ENCODE data around the gene PTP4A1. TPM values are rescaled to one million over a fixed set of nuclear protein-coding genes. Genes with fewer than 3 reads are reported as not detected.

Gene PTP4A1
- total RNA-seq, 4 donors from 2014 or later, result 24.9 to 47.9 (median 32.5) TPM

DNA sequence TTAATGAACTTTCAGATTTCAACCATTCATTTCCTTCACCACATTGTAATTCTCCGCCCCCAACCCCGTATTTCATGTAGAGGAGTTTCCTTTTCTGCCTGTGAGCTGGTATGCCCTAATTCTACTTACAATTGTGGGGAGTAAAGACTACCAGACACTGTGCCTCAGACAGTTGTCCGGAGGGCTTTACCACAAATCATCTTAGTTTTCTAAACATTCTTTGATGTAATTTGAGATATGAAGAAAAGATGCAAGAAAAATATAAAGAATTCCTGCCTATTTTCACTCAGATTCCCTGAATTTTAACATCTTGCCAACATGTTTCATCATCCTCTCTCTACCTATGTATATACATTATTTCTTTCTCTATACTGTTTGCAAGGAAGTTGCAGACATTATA is 28.3 kb upstream of the PTP4A1 start:
- TF ChIP-seq, protein P1, sequence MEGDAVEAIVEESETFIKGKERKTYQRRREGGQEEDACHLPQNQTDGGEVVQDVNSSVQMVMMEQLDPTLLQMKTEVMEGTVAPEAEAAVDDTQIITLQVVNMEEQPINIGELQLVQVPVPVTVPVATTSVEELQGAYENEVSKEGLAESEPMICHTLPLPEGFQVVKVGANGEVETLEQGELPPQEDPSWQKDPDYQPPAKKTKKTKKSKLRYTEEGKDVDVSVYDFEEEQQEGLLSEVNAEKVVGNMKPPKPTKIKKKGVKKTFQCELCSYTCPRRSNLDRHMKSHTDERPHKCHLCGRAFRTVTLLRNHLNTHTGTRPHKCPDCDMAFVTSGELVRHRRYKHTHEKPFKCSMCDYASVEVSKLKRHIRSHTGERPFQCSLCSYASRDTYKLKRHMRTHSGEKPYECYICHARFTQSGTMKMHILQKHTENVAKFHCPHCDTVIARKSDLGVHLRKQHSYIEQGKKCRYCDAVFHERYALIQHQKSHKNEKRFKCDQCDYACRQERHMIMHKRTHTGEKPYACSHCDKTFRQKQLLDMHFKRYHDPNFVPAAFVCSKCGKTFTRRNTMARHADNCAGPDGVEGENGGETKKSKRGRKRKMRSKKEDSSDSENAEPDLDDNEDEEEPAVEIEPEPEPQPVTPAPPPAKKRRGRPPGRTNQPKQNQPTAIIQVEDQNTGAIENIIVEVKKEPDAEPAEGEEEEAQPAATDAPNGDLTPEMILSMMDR (IDR thresholded peaks at IDR 0.05; ENCODE audit: low read depth), result no peak

DNA sequence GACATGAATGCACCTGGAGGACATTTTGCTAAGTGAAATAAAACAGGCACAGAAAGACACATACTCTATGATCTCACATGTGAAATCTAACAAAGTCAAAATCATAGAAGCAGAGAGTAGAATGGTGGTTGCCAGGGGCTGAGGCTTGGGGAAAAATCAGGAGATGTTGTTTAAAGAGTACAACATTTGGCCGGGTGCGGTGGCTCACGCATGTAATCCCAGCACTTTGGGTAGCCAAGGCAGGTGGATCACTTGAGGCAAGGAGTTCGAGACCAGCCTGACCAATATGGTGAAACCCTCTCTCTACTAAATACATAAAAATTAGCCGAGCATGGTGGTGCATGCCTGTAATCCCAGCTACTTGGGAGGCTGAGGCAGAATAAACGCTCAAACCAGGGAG is 26.0 kb upstream of the PTP4A1 start:
- TF ChIP-seq, protein P1 (IDR thresholded peaks at IDR 0.05; ENCODE audit: low read depth), result no peak

DNA sequence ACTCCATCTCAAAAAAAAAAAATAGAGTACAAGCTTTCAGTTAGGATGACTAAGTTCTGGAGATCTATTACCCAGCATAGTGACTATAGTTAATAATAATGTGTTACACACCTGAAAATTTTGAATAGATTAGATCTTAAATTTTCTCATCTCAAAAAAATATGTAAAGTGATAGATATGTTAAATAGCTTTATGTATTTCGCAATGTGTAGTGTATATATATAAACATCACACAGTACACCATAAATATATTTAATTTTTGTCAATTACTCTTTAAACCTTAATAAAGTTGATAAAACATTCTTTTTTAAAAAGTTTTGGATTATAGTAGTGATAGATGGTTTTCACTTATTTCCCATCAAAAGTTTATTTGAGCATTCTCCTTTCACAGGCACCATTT is 25.6 kb upstream of the PTP4A1 start:
- TF ChIP-seq, protein P1 (IDR thresholded peaks at IDR 0.05; ENCODE audit: low read depth), result no peak

DNA sequence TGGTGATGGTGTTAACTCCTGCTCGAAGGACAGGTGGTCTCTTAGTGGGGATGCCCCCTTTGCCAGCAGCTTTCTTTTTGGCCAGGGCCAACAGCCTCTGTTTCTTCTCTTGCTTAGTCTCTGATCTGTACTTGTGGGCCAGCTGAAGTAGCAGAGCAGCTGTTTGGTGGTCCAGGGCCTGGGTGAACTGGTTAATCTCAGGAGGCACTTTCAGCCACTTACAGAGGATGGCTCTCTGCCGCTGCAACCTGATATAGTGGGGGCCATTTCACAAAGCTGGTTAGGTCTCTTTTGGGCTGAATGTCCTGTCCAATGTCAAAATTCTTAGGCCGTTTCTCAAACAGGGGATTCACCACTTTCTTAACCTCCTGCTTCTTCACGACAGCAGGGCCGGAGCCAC is 23.2 kb upstream of the PTP4A1 start:
- TF ChIP-seq, protein P1 (IDR thresholded peaks at IDR 0.05; ENCODE audit: low read depth), result no peak

DNA sequence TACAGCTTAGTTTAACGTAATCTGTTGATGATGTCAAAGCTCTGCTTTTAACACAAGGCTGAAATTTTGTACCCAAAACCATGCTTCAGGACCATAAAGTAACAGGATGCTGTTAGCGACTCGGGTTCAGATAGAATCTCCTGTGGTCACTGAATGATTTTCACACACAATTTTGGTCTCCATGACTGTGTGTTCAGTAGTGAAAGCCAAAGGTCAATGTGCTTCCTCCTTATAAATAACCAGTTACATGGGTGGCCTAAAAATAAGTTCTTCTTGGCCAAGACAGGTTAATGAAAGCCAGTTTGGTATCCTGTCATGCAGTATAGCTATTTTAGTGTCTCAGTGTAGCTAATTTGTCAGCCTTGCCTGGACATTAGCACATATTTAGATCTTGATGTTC is 19.1 kb upstream of the PTP4A1 start:
- TF ChIP-seq, protein P1 (IDR thresholded peaks at IDR 0.05; ENCODE audit: low read depth), result no peak

DNA sequence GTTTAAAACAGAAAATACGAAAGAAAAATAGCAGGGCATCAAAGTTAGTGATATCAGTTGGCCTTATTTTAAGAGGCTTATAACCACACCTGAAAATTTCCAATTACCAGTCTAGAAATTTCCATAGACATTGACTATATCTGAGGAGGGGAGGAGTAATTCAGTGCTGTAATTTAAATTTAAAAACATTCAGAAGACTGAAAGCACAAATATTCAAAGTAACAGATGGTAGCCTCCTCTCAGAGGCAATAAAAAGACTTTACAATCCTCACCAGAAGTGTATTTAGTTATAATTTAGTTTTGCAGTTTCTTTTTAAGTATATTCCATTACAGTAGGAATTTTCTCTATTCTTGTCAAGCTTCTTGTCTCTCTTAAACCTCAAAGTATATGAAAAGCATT is 18.4 kb upstream of the PTP4A1 start:
- TF ChIP-seq, protein P1 (IDR thresholded peaks at IDR 0.05; ENCODE audit: low read depth), result no peak

DNA sequence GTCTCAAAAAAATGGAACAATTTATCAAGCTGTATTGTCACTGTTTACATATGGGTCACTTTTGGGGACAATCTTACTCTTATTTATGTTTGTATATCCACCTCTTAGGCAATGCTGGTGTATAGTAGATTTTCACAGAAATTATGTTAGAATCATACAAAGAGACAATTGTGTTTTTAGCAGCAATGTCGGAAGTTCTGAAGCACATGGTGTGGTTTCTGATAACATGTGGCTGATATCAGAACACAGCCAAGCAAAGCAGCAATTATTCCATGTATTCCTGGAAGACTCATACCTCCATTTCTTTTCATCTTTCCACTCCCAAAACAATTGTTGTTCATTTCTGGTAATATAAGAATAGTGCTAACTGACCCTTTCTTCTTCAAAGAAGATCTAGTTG is 17.5 kb upstream of the PTP4A1 start:
- TF ChIP-seq, protein P1 (IDR thresholded peaks at IDR 0.05; ENCODE audit: low read depth), result no peak

Data from subcutaneous adipose tissue (tissue), 4 donors.